COR-L47 (cell line): ENCODE data around the gene PITX1.
"Not testable (repeated sequence)": the region's sequence is repeated elsewhere in the genome, so short reads cannot be mapped to it uniquely, and the experiment has no call there.

Experiments used
- DNase-seq: peaks from one replicate; lab custom pipeline; 2025; lab: John Stamatoyannopoulos, UW

PITX1 gene

GRCh38 chr5:135033901-135034235 lies at the start of gene PITX1:
PITX1 (minus strand) TSS chr5:135034228; CDS start chr5:135033881, 347 bp downstream.
- DNase-seq = peak; percentile 66

- not testable (repeated sequence) for DNase-seq
Measured at GRCh38 chr5:135083334-135083733, 49.3 kb upstream of the PITX1 start.

- no peak for DNase-seq
Measured at GRCh38 chr5:135081240-135081639, 47.2 kb upstream of the PITX1 start.

- no peak for DNase-seq
Measured at GRCh38 chr5:135079760-135080159, 45.7 kb upstream of the PITX1 start.

GRCh38 chr5:135079099-135079681 lies 45.2 kb upstream of the PITX1 start:
- no peak for DNase-seq

- DNase-seq = no peak
Measured at GRCh38 chr5:135076801-135077200, 42.8 kb upstream of the PITX1 start.

GRCh38 chr5:135076051-135076491 lies 42.0 kb upstream of the PITX1 start:
- DNase-seq = no peak

GRCh38 chr5:135075621-135076020 lies 41.6 kb upstream of the PITX1 start:
- DNase-seq = no peak

- peak; percentile 35 for DNase-seq
Measured at GRCh38 chr5:135073761-135074345, 39.8 kb upstream of the PITX1 start.

- peak; percentile 78 for DNase-seq
Measured at GRCh38 chr5:135072387-135073281, 38.6 kb upstream of the PITX1 start.

- no peak for DNase-seq
Measured at GRCh38 chr5:135071311-135071710, 37.3 kb upstream of the PITX1 start.

GRCh38 chr5:135069895-135070657 lies 36.0 kb upstream of the PITX1 start:
- no peak for DNase-seq

- DNase-seq = no peak
Measured at GRCh38 chr5:135069016-135069770, 35.2 kb upstream of the PITX1 start.

- DNase-seq = no peak
Measured at GRCh38 chr5:135067587-135067986, 33.6 kb upstream of the PITX1 start.

- DNase-seq = no peak
Measured at GRCh38 chr5:135066781-135067180, 32.8 kb upstream of the PITX1 start.

- DNase-seq = no peak
Measured at GRCh38 chr5:135065306-135066265, 31.6 kb upstream of the PITX1 start.

- DNase-seq = no peak
Measured at GRCh38 chr5:135064235-135064570, 30.2 kb upstream of the PITX1 start.

- DNase-seq = peak; percentile 70
Measured at GRCh38 chr5:135063511-135064234, 29.6 kb upstream of the PITX1 start.

- DNase-seq = no peak
Measured at GRCh38 chr5:135063056-135063445, 29.0 kb upstream of the PITX1 start.
